Smooth muscle cell (in vitro differentiated cells): ENCODE results near the gene OR51F2. TPM values are rescaled to one million over a fixed set of nuclear protein-coding genes. Genes with fewer than 3 reads are reported as not detected.

ENCODE experiments used
- DNase-seq: peaks from one replicate; lab custom pipeline; 2025; ENCODE audit not compliant: unreplicated experiment; lab: John Stamatoyannopoulos, UW
- H2AFZ ChIP-seq: fragments of 200-600 bp; sonication (generic); 2 replicates; pipeline ENCODE4 v1.6.0; 2016; ENCODE audit warnings: antibody characterized with exemption, low read depth, mild to moderate bottlenecking
- H3F3A ChIP-seq: fragments of 200-600 bp; sonication (generic); 2 replicates; pipeline ENCODE4 v1.6.0; 2017; ENCODE audit warnings: antibody characterized with exemption, low read depth
- H3K27ac ChIP-seq: fragments of 200-600 bp; sonication (generic); 2 replicates; pipeline ENCODE4 v1.5.1; 2016; ENCODE audit warnings: low read depth, mild to moderate bottlenecking
- H3K27me3 ChIP-seq: fragments of 200-600 bp; sonication (generic); 2 replicates; pipeline ENCODE4 v1.6.1; 2016; ENCODE audit warnings: low read depth, mild to moderate bottlenecking
- H3K36me3 ChIP-seq: fragments of 200-600 bp; sonication (generic); 2 replicates; pipeline ENCODE4 v1.5.1; 2016; ENCODE audit warnings: low read depth
- H3K4me1 ChIP-seq: fragments of 200-600 bp; sonication (generic); 2 replicates; pipeline ENCODE4 v1.5.1; 2016; ENCODE audit warnings: low read depth
- H3K4me2 ChIP-seq: fragments of 200-600 bp; sonication (generic); 2 replicates; pipeline ENCODE4 v1.6.0; 2016; ENCODE audit warnings: mild to moderate bottlenecking
- H3K4me3 ChIP-seq: fragments of 200-600 bp; sonication (generic); 2 replicates; pipeline ENCODE4 v1.5.1; 2016; ENCODE audit warnings: mild to moderate bottlenecking
- H3K79me2 ChIP-seq: fragments of 200-600 bp; sonication (generic); 2 replicates; pipeline ENCODE4 v1.6.0; 2016; ENCODE audit warnings: low read depth, mild to moderate bottlenecking
- H3K9ac ChIP-seq: fragments of 200-600 bp; sonication (generic); 2 replicates; pipeline ENCODE4 v1.6.0; 2016; ENCODE audit warnings: low read depth
- H3K9me3 ChIP-seq: fragments of 200-600 bp; sonication (generic); replicated peaks from 2 replicates; pipeline ENCODE4 v1.5.1; 2016; ENCODE audit warnings: low read depth
- H4K20me1 ChIP-seq: fragments of 200-600 bp; sonication (generic); 2 replicates; pipeline ENCODE4 v1.6.0; 2016; ENCODE audit warnings: low read depth
- WGBS: methylation state at CpG from one replicate; pipeline ENCODE4 v1.1.7; 2016; ENCODE audit warnings: low lambda C conversion rate; 5-methylcytosine and 5-hydroxymethylcytosine counted together
- polyA plus RNA-seq: library from polyadenylated mRNA; unstranded; fragments of >200 nt; fragmentation: Nextera tagmentation; extraction: Ambion mirVana; gene quantifications from 2 replicates; pipeline ENCODE4 v1.2.1, GENCODE V29; 2016
- total RNA-seq: library from RNA; depleted of rRNA; stranded (reverse); fragments of >200 nt; gene quantifications from 2 replicates; pipeline ENCODE4 v1.2.3, GENCODE V29; 2014
- TF ChIP-seq, protein P1 (sequence below): fragments of 200-600 bp; sonication (generic); IDR thresholded peaks from 2 replicates; pipeline ENCODE4 v1.5.1; 2017; ENCODE audit warnings: borderline replicate concordance, mild to moderate bottlenecking, antibody characterized with exemption; ENCODE audit not compliant: insufficient read depth, poor library complexity, severe bottlenecking

The OR51F2 gene, protein sequence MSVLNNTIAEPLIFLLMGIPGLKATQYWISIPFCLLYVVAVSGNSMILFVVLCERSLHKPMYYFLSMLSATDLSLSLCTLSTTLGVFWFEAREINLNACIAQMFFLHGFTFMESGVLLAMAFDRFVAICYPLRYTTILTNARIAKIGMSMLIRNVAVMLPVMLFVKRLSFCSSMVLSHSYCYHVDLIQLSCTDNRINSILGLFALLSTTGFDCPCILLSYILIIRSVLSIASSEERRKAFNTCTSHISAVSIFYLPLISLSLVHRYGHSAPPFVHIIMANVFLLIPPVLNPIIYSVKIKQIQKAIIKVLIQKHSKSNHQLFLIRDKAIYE
- total RNA-seq = not detected in 2 replicates
- not detected in 2 replicates for polyA plus RNA-seq

GRCh38 chr11:4821021-4821420 is at the start of gene OR51F2:
Gene OR51F2 (plus strand): TSS chr11:4821321. CDS start chr11:4821422, 101 bp downstream.
- TF ChIP-seq, protein P1, sequence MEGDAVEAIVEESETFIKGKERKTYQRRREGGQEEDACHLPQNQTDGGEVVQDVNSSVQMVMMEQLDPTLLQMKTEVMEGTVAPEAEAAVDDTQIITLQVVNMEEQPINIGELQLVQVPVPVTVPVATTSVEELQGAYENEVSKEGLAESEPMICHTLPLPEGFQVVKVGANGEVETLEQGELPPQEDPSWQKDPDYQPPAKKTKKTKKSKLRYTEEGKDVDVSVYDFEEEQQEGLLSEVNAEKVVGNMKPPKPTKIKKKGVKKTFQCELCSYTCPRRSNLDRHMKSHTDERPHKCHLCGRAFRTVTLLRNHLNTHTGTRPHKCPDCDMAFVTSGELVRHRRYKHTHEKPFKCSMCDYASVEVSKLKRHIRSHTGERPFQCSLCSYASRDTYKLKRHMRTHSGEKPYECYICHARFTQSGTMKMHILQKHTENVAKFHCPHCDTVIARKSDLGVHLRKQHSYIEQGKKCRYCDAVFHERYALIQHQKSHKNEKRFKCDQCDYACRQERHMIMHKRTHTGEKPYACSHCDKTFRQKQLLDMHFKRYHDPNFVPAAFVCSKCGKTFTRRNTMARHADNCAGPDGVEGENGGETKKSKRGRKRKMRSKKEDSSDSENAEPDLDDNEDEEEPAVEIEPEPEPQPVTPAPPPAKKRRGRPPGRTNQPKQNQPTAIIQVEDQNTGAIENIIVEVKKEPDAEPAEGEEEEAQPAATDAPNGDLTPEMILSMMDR = no peak
- Histone ChIP-seq H3K79me2 (no peaks in the 10 kb centered on the region), H3K27ac (no peak within 1 kb of the TSS), H3F3A (no peaks in the 10 kb centered on the region), H4K20me1 (no peaks in the 10 kb centered on the region), H3K36me3 (no peaks in the 10 kb centered on the region), H3K4me2 (no peak within 1 kb of the TSS), H3K4me3 (no peak within 1 kb of the TSS), H3K4me1 (no peaks in the 10 kb centered on the region), H2AFZ (no peak within 1 kb of the TSS), H3K27me3 (no peaks in the 10 kb centered on the region), H3K9ac (no peak within 1 kb of the TSS), H3K9me3 (no peaks in the 10 kb centered on the region)
- 91% methylated on average over 1 of the region's 1 CpG for WGBS
- no peak for DNase-seq

DNA sequence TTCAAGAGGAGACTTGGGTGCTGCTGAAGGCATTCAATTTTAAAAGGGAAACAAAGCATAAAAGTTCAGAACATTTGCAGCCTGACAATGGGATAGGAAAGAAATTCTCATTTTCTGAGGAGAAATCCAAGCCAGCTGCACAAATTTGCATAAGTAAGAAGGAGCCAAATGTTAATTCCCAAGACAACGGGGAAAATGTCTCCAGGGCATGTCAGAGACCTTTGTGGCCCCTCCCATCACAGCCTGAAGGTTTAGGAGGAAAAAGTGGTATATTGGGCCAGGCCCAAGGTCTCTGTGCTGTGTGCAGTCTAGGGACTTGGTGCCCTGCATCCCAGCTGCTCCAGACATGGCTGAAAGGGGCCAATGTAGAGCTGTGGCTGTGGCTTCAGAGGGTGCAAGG is 38.7 kb upstream of the OR51F2 start:
- no peak overlapping the region for H3K4me3 ChIP-seq
- no peaks in the 10 kb centered on the region for H4K20me1 ChIP-seq
- no peak overlapping the region for H3K4me2 ChIP-seq
- H3K36me3 ChIP-seq = no peaks in the 10 kb centered on the region
- no peak overlapping the region for H3K9ac ChIP-seq
- no peaks in the 10 kb centered on the region for H3K27me3 ChIP-seq
- H3F3A ChIP-seq = no peaks in the 10 kb centered on the region
- DNase-seq = no peak
- WGBS = 63% methylated on average over 1 of the region's 1 CpG
- no peaks in the 10 kb centered on the region for H3K79me2 ChIP-seq
- TF ChIP-seq, protein P1 = no peak
- H2AFZ ChIP-seq = no peak overlapping the region
- H3K27ac ChIP-seq = no peak overlapping the region
- no peaks in the 10 kb centered on the region for H3K9me3 ChIP-seq
- H3K4me1 ChIP-seq = no peaks in the 10 kb centered on the region

- TF ChIP-seq, protein P1 = no peak
- H3K4me1 ChIP-seq = no peaks in the 10 kb centered on the region
- no peak for DNase-seq
Measured at GRCh38 chr11:4797206-4797605, 23.9 kb upstream of the OR51F2 start.

More at GRCh38 chr11:4797206-4797605, 23.9 kb upstream of the OR51F2 start:
- no peak overlapping the region for H3K27ac ChIP-seq
- H3K4me2 ChIP-seq = no peak overlapping the region
- no peaks in the 10 kb centered on the region for H3K27me3 ChIP-seq
- no peaks in the 10 kb centered on the region for H3F3A ChIP-seq
- no peaks in the 10 kb centered on the region for H3K79me2 ChIP-seq
- 38% methylated on average over 2 of the region's 2 CpGs for WGBS
- H4K20me1 ChIP-seq = no peaks in the 10 kb centered on the region
- H3K4me3 ChIP-seq = no peak overlapping the region
- no peaks in the 10 kb centered on the region for H3K36me3 ChIP-seq
- H2AFZ ChIP-seq = no peak overlapping the region
- no peaks in the 10 kb centered on the region for H3K9me3 ChIP-seq
- no peak overlapping the region for H3K9ac ChIP-seq
